Measurements from ENCODE around the gene UVSSA. TPM values are rescaled to one million over a fixed set of nuclear protein-coding genes. Genes with fewer than 3 reads are reported as not detected.

Gene UVSSA
- total and polyA plus RNA-seq, 9 donors, result 3.8 to 24.7 (median 15.6) TPM

- intact Hi-C loops (cut with DNase I), result no loop called here
- Histone ChIP-seq H3K9me3 (no peaks in the 10 kb centered on the region), H3K27me3 (no peaks in the 10 kb centered on the region), H3K27ac (no peak overlapping the region), H3K4me1 (ENCODE audit: insufficient read depth) (no peaks in the 10 kb centered on the region), H3K36me3 (no peaks in the 10 kb centered on the region), H3K4me3 (no peak overlapping the region)
- DNase-seq, result peak in 1 of 5 donors; percentile 8
- whole genome bisulfite sequencing, 3 donors, result 58 to 63% (median 59%) methylated on average over 5 to 7 of the region's 7 CpGs
- TF ChIP-seq POLR2A (IDR thresholded peaks at IDR 0.05), result no peak
- TF ChIP-seq CTCF (IDR thresholded peaks at IDR 0.05), result no peak
- no peak for TF ChIP-seq EP300 (IDR thresholded peaks at IDR 0.05)
Measured at GRCh38 chr4:1416948-1417260, 69.9 kb downstream of the UVSSA start.

GRCh38 chr4:1417522-1418390, 70.7 kb downstream of the UVSSA start:
- intact Hi-C loops (cut with DNase I), result no loop called here
- DNase-seq, result peak in 1 of 5 donors; percentile 3
- no peaks in the 10 kb centered on the region for H3K27me3 ChIP-seq

GRCh38 chr4:1418494-1419285, 71.7 kb downstream of the UVSSA start:
- intact Hi-C loops (cut with DNase I), result no loop called here
- DNase-seq, result peak in 1 of 5 donors; percentile 1
- WGBS, 3 donors, result 56 to 63% (median 57%) methylated on average over 16 to 17 of the region's 17 CpGs

More at GRCh38 chr4:1417522-1418390, 70.7 kb downstream of the UVSSA start:
- Histone ChIP-seq H3K9me3 (no peaks in the 10 kb centered on the region), H3K36me3 (no peaks in the 10 kb centered on the region), H3K4me1 (ENCODE audit: insufficient read depth) (no peaks in the 10 kb centered on the region), H3K4me3 (no peak overlapping the region), H3K27ac (no peak overlapping the region)
- no peak for TF ChIP-seq POLR2A (IDR thresholded peaks at IDR 0.05)
- no peak for TF ChIP-seq CTCF (IDR thresholded peaks at IDR 0.05)
- no peak for TF ChIP-seq EP300 (IDR thresholded peaks at IDR 0.05)
- 69 to 73% (median 70%) methylated on average over 33 of the region's 33 CpGs for WGBS, 3 donors

More at GRCh38 chr4:1418494-1419285, 71.7 kb downstream of the UVSSA start:
- no peak overlapping the region for H3K27ac ChIP-seq
- H3K4me1 ChIP-seq (ENCODE audit: insufficient read depth), result no peaks in the 10 kb centered on the region
- no peaks in the 10 kb centered on the region for H3K9me3 ChIP-seq
- no peaks in the 10 kb centered on the region for H3K27me3 ChIP-seq
- TF ChIP-seq CTCF (IDR thresholded peaks at IDR 0.05), result no peak
- no peak for TF ChIP-seq POLR2A (IDR thresholded peaks at IDR 0.05)
- no peak for TF ChIP-seq EP300 (IDR thresholded peaks at IDR 0.05)
- H3K36me3 ChIP-seq, result no peaks in the 10 kb centered on the region
- H3K4me3 ChIP-seq, result no peak overlapping the region

Measured in ovary (tissue), 9 donors.